ENCODE results near the gene RNF8. TPM values are rescaled to one million over a fixed set of nuclear protein-coding genes. Genes with fewer than 3 reads are reported as not detected.

The RNF8 gene
- total and polyA plus RNA-seq, 9 of the 15 experiments (the other 6 are each of a cell fraction or from before 2014, with no cell fraction given) = 10.6 to 47.0 (median 37.5) TPM

GRCh38 chr6:37314487-37315156, 39.2 kb upstream of the RNF8 start (continued):
- TF ChIP-seq MGA (IDR thresholded peaks at IDR 0.05) = peak; percentile 69; the same call in 1 of the 2 replicates
- peak; percentile 81; the same call in 1 of the 2 replicates for TF ChIP-seq ZNF395 (CRISPR knock-in tag; IDR thresholded peaks at IDR 0.05)
- TF ChIP-seq RBM17 (IDR thresholded peaks at IDR 0.05; ENCODE audit: borderline replicate concordance, low read depth, low read length) = no peak
- TF ChIP-seq ZNF217 (CRISPR knock-in tag; IDR thresholded peaks at IDR 0.05) = no peak
- no peak for TF ChIP-seq CEBPB (tag; IDR thresholded peaks at IDR 0.05)
- peak; percentile 74; the same call in 1 of the 2 replicates for TF ChIP-seq ZBTB2 (IDR thresholded peaks at IDR 0.05)
- peak; percentile 76 for TF ChIP-seq VEZF1 (CRISPR knock-in tag; IDR thresholded peaks at IDR 0.05)
- no peak for TF ChIP-seq TCF7L2 (IDR thresholded peaks at IDR 0.05; ENCODE audit: low read depth, low read length)
- TF ChIP-seq DLX4 (CRISPR knock-in tag; IDR thresholded peaks at IDR 0.05) = no peak
- peak; percentile 99 for TF ChIP-seq NBN (IDR thresholded peaks at IDR 0.05; ENCODE audit: low read depth)
